Inferior parietal cortex (tissue), 1 donor: Measurements from ENCODE around the gene CBS.
"Not testable (repeated sequence)": the region's sequence is repeated elsewhere in the genome, so short reads cannot be mapped to it uniquely, and the experiment has no call there.

ENCODE experiments used
- DNase-seq: peaks from one replicate; pipeline ENCODE4 v3.0.0-alpha.2; 2016; ENCODE audit errors: extremely low spot score

CBS gene

DNA sequence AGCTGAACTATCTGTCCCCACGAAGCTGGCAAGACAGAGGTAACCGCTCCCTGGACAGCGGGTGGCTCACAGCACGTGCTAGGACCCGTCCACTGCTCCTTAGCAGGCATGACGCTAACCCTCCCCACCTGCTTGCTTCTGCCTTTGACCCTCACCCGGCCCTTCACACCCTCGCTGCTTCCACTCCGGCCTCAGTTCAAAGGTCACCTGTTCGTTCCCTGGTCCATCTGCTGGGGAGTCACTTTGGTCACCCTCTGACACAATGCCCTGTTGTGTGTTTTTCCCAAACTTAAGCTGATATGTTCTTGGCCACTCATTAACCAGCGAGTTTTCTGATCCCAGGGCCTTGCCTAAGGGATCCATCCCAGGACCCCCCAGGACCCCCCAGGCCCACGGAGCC lies 7.6 kb downstream of the CBS start:
- DNase-seq: not testable (repeated sequence)

- not testable (repeated sequence) for DNase-seq
Observed at GRCh38 chr21:43066690-43067089, 8.9 kb downstream of the CBS start.

DNA sequence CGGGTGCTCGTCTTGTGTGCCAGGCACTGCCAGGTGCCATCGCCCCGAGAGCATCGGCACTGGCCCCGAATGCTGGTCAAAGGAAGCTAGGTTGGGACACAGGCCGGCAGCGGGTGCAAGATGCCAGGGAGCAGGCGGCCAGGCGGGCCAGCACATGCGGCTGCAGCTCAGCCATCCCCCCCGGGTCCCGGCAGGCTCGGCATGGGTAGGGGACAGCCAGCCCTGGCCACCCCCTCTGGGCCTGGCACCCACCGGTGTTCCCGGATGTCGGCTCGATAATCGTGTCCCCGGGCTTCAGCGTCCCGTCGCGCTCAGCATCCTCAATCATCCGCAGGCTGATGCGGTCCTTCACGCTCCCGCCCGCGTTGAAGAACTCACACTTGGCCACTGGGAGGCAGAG lies 9.6 kb downstream of the CBS start:
- not testable (repeated sequence) for DNase-seq

- DNase-seq: not testable (repeated sequence)
Observed at GRCh38 chr21:43064265-43064917, 11.2 kb downstream of the CBS start.

DNA sequence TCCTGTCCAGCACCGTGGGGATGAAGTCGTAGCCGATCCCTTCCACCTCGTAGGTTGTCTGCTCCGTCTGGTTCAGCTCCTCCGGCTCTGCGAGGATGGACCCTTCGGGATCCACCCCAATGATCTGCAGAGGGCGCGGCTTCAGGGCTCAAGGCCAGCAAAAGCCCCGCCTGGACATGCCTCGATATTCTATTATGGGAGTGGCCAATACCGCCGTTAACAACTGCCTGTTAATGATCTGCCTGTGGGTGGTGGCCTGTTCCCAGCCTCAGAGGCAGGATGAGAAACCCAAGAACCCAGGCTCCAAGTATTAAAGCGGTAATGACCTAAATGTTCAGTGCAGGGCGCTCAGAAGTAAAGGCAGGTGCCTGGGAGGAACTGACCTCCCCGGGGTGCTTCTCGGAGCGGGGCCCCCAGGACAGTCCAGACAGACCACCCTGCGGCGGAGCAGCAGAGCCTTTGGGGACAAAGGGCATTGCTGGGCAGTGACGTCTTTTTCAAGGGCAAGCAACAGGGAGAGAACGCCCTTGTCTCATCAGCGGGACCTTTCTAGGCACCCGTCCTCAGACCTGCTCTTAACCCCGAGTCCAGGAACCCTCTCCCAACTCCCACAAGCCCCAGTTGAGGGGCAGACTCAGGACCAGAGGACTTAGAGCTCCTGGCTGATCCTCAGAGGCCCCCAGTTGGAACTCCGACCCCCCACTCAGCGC lies 12.5 kb downstream of the CBS start:
- not testable (repeated sequence) for DNase-seq

DNA sequence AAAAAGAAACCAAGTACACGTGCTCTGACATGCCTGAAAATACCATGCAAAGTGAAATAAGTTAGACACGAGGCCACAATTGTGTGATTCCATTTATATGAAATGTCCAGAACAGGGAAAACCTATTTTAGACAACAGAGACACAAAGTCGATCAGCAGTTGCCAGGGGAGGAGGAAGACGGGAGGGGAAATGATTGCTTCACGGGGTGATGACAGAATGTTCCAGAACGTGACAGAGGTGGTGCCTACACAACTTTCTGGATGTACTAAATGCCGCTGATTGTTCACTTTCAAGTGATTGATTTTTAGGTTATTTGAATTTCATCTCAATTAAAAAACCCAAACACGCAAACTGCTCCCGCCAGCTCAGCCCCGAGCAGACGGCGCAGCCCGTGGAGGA lies 22.5 kb downstream of the CBS start:
- DNase-seq: not testable (repeated sequence)

DNA sequence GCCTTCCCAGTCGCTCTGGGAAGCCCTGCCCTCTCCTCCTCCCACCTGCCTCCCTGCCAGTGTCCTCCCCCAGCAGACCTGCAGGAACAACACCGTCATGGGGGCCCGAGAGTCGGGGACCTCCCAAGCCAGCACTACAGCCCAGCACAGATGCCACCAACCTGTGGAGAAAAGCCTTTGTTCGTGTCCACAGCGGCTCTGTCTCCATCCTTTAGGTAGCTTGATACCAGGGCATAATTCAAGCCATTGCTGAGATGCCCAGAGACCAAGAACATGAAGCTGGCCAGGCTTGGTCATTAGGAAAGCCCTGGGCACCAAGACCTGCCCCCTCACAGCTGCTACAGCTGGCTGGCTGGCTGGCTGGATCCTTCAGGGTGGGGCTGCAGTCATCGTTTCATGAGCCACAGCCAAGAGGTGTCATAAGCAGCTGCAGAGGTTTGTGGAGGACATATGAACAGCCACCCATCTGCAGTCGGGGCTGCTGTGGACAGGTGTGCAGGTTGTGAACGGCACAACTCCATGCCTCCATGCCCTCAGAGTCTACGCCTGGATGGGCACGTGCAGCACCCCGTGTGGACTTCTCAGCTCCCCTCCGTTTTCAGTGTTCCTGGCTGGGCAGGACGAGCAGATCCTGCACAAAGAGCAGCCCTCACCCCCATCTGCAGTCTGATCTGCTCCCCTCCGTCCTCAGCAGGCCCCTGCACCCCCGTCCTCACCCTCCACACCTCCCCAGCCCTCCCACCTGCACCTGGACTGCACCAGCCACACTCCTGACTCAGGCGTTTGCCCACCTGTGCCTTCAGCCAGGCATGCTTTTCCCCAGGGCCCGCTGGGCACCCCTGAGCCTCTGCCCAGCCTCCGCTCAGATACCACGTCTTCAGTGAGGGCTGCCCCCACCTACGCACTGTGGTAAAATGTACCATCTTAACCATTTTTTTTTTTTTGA lies 29.5 kb downstream of the CBS start:
- not testable (repeated sequence) for DNase-seq

DNA sequence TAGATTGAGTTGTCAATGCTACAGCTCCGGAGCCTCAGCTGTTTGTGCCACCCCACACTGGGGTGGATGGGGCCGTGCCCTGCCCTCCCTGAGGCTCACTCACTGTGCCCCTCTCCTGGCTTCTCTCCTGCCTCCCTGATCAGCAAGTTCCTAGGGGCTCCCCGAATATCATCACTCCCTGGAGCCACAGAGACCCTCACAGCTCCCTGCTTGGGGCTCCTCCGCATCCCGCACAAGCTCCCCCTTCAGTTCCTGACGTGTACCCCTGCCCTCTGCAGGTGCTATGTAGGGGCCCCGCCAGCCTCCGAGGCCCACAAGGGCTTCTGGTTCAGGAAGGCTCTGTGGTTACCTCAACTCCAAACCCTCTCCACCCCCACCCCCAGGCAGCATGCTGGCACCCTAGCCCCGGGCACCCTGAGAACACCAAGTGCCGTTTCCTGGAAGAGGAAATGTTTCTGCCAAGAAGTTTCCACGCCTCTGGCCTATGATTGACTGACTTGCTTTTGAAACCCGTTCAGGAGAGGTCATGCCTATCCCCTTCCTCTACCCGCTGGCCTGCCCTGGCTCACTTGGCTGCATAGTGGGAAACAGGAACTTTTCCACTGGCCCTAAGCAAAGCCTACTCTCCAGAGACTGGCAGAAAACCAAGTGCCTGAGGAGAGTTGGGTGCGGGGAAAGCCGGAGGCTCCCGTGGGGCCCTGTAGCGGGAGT lies 30.3 kb downstream of the CBS start:
- not testable (repeated sequence) for DNase-seq

DNA sequence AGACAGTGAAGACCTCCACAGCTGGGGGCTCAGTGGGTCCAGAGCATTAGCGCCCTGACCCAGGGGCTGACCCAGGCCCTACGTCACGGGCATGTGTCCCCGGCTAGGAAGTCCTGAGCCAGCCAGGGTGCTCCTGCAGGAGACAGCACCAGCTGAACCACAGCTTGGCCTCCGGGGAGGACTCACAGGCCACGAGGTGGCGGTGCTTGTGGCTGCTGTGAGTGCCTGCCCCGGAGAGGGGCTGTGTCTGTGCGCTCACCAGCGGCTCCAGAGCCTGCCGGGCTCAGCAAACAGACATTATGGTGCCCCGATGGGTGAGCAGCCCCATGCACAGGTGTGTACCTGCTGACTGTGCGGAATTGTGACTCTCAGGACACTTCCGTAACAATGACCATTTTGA lies 31.1 kb downstream of the CBS start:
- DNase-seq: not testable (repeated sequence)

DNA sequence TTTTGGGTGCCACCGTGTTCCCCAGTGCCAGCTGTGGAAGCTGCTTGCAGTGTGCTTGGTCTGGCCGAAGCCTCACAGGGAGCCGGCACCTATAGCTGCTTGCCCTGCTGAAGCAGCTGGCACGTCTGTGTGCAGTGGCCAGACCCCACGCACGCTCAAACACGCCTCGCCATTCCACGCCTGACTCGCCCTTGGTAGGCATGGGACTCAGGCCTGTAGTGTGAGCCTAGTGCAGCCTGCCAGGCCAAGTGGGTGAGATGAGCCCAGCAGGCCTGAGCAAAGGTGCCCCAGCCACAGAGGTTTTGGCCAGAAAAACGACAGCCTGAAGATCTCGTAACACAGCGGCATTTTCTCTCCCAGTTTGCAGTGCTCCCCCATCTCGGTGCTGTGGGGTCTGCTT lies 32.3 kb downstream of the CBS start:
- DNase-seq: not testable (repeated sequence)

GRCh38 chr21:43042169-43042568 lies 33.5 kb downstream of the CBS start:
- DNase-seq: not testable (repeated sequence)

GRCh38 chr21:43038659-43039044 lies 37.0 kb downstream of the CBS start:
- not testable (repeated sequence) for DNase-seq

DNA sequence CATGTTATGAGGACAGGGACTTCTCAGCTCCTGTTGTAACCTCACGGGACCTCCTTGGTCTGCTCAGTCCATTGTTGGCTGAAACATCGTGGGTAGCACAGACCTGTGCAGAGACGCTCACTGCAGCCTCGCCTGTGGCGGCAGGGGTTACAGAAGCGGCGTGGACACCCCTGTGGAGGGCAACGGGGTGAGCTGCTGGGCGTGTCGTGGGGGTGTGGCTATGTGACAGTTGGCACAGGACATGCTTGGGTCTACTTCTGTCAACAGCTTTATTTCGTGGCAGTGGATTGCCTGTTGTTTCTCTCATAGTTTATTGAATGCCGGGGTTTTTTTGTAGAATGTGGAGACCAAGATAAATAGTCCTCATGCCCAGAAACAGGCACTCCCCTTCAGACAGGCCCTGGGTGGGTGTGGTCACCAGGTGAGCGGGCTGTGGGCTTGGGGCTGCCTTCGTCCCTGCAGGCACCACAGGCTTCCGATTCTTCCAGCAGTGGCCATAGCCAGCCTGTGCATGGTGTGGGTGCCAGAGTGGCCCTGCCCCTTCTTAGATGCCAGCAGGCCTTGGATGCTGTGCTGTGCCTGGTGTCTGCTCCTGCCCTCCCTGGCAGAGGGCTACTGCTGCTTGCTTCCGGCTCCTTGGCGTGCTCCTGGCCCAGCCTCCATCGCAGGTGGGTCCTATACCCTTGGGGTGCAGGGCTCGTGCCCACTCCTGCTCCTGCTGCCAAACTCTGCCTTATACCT lies 37.5 kb downstream of the CBS start:
- DNase-seq: not testable (repeated sequence)

DNA sequence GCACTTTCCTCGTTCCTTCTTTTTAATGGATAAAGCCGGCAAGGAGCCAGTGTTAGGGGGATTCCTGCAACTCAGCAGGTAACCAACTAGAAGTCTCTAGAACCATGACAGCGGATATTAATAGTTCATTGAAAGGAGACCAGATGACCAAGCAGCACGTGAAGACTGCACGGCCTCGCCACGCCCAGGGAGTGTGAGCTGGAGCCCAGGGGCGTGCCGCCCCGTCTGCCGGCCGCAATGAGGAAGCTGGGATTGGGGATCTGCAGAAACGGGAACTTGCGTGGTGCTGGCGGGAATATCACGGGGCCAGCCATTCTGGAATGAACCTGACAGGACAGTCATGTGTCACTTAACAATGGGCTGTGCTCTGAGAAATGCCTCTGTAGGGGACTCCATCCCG lies 38.7 kb downstream of the CBS start:
- DNase-seq: not testable (repeated sequence)

DNA sequence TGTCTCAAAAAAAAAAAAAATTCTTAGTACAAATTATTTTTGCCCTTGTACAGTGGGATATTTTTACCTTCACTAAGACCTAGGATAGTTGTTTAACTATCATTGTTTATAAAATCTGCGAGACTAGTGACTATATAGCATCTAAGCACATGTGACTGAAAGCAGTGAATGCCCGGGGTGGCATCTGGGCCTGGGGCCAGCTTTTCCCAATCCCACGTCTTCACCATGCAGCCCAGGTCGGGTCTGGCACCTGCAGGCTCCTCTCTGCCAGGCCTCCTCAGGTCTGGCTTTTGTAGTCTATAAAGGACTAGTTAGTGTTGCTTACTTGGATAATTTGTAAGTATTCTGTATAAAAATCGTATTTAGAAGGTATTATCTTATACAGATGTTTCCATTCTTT lies 40.8 kb downstream of the CBS start:
- DNase-seq: no peak

DNA sequence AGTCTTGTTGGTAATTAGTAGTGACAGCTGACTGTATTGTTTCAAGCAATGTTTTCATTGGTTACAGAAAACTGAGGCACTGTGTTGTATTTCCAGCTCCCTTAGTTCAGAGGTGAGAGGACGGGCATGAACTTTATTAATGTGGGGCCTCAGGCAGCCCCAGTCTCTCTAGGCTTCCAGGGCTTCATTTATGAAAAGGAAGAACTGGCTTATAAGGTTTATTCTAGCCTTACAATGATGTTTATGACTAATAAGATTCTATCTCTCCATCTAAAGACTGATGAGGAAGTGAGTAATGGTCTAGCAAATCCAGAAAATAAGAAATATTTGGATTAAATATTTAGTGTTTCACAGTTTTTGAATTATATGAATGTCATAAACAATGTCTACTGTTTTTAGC lies 41.5 kb downstream of the CBS start:
- DNase-seq: no peak

GRCh38 chr21:43031121-43031619 lies 44.5 kb downstream of the CBS start:
- DNase-seq: no peak

GRCh38 chr21:43029785-43030184 lies 45.9 kb downstream of the CBS start:
- no peak for DNase-seq

- no peak for DNase-seq
Observed at GRCh38 chr21:43027846-43028731, 47.5 kb downstream of the CBS start.
